SHP77 treated with DMSO at 0.1 percent for 48 hours (cell line): ENCODE data around the gene GREB1L.
"Not testable (repeated sequence)": the region's sequence is repeated elsewhere in the genome, so short reads cannot be mapped to it uniquely, and the experiment has no call there.

Experiments used
- DNase-seq: peaks from one replicate; lab custom pipeline; 2025; lab: John Stamatoyannopoulos, UW

GREB1L gene

DNA sequence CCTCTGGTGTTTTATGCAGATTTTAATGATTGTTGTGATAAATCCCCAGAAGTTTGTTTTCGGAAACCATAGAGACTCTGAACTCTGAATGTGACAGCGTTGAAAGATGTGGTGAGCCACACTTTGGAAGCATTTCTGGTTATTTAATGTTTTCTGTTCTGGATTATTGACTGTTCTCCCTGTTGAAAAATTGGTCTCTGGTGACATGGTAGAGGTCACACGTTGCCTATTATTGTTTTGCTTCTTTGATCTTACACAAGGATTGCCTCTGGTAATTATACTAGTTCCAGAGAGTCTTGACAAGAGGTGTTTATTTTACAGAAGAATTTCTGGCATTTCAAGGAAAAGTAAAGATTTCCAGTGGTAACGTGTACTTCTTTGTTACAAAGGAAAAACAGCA lies 127.1 kb downstream of the GREB1L start:
- DNase-seq, result no peak

DNA sequence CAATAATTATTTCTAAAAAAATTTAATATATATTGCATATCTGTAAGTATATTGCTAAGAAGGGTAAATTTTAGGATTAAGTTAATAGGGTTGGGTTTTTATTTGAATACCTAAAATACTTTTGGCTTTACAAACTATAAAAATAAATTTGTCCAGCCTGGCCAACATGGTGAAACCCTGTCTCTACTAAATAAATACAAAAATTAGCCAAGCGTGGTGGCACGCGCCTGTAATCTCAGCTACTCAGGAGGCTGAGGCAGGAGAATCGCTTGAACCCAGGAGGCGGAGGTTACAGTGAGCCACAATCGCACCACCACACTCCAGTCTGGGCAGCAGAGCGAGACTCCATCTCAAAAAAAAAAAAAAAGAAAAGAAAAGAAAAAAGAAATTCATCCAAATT lies 127.6 kb downstream of the GREB1L start:
- not testable (repeated sequence) for DNase-seq

DNA sequence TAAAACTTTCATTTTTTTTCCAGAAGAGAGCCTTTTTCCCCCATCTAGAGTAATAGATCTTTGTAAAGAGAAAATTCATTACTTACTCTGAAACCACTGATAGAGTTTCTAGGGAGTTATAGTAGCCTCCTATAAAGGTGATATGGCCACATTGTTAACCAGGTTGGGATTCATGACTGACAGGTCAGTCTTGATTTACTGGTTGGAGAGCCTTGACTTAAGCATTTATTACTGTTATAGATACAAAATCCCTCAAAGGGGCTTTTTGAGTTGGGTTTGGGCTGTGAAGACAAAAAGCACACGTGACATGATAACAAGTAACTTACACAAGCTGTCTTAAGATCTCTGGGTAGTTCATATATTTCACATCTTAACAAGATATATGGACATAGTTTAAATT lies 141.0 kb downstream of the GREB1L start:
- DNase-seq, result no peak

DNA sequence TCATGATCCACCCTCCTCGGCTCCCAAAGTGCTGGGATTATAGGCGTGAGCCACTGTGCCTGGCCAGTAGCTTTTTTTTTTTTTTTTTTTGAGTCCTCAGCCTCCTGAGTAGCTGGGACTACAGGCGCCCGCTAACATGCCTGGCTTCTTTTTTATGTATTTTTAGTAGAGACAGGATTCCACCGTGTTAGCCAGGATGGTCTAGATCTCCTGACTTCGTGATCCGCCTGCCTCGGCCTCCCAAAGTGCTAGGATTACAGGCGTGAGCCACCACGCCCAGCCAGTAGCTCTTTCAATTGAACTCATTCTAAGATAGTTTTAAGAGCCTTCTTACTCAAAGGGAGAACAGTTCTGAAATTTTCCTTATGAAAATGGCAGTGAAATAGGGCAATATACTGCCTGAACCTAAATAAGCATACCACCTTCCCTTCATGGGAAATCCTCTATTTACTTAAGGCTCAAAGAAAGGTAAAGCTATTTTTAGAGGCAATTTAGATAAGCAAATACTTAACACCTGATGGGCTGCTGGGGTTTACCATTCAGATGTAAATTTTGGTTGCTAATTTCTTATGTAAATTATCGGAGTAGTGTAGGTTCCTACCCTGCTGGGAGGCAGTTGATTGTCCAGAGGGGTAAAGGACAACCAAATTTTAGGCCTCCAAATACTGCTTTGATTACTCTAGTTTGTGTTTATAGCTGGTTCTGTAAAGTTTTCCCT lies 144.7 kb downstream of the GREB1L start:
- DNase-seq, result no peak

DNA sequence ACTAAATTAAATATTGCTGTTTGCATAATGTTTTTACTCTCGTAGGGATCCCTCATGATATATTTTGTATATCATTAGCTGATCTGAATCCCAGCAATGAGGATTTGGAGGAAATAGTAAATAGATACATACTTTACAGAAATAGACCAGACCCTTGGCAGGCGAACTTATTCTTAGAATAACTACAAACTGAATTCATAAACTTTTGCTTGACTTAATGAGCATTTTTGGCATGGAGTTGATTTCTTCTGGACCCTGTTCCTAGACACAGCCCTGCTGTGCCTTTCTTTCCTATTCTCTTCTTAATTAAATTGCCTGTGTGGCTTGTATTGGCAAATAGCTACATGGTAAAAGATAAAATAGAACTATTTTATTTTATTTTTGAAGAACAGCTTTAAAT lies 145.9 kb downstream of the GREB1L start:
- no peak for DNase-seq

DNA sequence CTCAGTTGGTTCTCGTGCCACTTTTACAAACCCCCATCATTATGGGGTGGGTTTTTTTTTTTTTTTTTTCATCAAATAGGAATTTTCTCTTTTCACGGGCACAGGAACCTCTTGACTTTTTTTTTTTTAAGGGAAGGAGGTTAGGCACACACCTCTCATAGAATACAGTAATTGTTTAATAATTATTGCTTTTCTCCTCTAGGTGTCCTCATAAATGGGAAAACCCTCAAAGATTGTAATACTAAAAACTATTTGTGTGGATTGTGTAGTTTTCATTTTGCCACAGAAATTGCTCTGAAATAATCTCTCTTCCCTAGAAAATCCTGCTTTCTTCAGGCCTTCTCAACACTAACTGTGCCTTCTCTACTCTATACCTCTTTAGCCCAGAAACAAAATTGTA lies 147.3 kb downstream of the GREB1L start:
- DNase-seq, result no peak

DNA sequence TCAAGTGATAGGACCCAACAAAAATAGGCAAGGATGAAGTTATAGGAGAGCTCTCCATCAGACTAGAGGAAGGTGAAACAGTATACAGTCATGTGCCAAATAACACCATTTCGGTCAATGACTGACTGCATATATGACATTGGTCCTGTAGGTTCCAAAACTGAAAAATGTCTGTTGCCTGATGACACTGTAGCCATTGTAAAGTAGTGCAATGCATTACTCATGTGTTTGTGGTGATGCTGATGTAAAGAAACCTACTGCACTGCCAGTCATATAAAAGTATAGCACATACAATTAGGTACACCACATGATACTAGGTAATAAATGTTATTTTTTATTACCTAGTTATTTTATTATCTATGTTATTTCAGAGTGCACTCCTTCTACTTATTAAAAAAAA lies 147.9 kb downstream of the GREB1L start:
- DNase-seq, result no peak

DNA sequence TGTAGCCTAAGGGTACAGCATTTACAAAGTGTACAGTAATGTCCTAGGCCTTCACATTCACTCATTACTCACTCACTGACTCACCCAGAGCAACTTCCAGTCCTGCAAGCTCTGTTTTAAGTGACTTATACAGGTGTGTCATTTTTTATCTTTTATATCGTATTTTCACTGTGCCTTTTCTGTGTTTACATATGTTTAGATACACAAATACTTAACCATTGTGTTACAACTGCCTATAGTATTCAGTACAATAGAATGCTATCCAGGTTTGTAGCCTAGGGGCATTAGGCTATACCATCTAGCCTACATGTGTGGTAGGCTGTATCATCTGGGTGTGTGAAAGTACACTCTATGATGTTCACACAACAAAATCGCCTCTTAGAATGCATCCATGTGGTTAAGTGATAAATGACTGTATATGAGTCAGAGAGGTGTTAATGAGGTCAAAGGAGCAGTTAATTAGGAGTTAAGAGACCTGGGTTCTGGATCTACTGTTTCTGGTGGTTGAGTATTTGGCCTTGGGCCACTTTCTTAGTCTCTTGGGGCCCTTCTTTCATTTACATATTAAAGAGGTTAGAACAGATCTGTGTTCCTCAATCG lies 149.1 kb downstream of the GREB1L start:
- no peak for DNase-seq

DNA sequence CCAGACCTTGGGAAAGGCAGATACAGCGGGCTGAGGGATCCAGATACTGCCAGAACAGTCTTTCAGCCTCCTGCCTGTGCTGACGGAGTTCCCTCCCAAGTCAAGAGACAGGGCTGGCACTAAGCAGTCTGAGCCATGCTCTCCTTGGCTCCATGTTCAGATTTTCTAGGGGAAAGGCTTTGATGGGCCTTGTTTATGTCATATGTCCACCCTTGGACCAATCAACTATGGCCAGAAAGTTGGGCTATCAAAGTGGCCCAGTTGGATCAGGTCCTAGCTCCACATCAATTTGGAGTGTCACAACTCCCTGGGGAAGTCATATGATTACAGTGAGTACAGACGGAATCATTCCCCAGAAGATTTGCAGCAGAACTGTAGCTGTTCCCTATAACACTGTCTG lies 152.0 kb downstream of the GREB1L start:
- DNase-seq, result no peak

DNA sequence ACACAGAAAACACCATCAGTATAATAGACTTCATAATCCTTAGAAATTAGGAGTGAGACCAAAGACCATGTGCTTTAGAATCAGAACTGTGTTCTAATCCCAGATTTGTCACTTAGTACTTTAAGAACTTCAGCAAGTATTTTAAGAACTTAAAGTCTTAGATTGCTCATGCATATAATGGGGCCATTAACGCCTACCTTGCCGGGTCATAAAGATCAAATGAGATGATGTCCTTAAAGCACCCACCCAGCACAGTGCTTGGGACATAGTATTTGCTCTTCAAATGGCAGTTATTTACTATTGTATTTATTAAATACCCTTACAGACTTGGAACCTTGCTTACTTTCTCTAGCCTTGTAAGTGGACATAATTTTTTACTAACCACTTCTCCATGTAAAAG lies 156.1 kb downstream of the GREB1L start:
- no peak for DNase-seq

DNA sequence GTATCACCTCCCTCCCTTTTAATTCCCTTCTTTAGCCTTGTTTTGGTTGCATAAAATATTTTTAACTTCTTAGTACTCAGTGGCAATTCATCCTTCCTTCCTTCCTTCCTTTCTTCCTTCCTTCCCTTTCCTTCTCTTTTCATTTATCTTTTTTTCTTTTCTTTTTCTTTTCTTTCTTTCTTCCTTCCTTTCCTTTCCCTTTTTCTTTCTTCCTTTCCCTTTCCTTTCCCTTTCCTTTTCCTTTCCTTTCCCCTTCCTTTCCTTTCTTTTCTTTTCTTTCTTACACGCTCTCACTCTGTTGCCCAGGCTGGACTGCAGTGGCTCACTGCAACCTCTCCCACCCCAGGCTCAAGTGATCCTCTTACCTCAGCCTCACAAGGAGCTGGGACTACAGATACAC lies 160.2 kb downstream of the GREB1L start:
- no peak for DNase-seq

DNA sequence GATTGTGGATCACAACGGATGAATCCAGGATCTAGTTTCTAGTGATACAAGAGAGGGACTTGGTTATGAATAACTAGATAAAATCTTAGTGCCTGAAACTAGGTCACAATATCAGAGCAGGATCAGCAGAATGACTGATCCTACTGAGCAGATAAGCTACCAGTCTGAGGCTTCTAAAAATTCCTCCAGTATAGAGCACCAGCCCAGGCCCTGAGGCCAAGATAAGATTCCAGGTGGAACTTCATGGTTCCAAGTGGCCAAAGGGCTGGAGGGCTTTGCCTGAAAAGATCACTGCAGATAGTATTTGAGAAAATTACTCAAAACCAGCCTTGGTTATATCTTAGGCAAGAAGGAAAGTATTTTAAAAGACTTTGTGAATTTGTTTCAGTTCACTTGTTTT lies 162.4 kb downstream of the GREB1L start:
- no peak for DNase-seq

DNA sequence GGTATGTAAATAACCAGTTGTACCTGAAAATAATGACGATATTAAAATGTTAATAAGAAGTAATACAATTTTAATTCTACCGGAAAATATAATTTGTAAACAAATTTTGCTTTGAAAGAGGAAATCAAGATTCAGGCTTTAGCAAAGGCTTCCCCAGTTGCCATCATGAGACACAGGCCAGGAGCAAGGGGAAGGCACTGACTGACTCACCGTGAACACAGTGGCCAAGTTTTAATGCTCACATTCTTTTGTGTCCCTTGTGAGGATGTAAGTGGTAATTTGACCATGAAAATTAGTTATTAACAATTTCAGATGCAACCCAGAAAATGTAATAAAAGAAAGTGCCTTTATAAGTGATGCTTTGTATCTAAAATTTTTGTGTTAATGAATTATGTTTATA lies 164.1 kb downstream of the GREB1L start:
- DNase-seq, result no peak

DNA sequence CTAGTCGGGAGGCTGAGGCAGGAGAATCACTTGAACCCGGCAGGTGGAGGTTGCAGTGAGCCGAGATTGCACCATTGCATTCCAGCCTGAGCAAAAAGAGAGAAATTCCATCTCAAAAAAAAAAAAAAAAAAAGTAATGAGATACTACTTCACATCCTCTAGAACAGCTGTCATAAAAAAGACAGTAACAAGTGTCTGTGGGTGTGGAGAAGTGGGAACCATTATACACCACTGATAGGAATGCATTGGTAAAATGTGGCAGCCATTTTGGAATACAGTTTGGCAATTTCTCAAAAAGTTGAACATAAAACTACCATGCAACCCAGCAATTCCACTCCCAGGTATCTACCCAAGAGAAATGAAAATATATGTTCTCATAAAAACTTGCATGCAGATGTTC lies 166.6 kb downstream of the GREB1L start:
- DNase-seq, result no peak

DNA sequence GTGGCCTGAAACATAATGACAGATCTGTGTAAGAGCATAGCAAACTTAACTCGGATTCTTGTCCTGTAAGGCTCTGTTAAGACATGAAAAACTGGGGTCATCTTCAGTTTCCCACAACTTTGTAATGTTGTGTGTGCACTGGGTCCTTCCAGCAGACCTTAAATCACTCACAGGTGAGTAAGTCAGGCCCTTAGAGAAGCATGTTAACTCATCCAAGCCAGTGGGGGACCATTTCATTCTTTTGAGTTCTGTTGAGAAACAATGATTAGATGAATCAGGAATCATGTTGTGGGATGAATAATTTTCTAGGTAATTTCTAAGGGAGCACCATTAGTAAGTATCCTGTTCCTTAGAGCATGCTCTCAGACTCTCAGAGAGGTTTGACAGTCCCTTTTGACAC lies 191.4 kb downstream of the GREB1L start:
- no peak for DNase-seq

DNA sequence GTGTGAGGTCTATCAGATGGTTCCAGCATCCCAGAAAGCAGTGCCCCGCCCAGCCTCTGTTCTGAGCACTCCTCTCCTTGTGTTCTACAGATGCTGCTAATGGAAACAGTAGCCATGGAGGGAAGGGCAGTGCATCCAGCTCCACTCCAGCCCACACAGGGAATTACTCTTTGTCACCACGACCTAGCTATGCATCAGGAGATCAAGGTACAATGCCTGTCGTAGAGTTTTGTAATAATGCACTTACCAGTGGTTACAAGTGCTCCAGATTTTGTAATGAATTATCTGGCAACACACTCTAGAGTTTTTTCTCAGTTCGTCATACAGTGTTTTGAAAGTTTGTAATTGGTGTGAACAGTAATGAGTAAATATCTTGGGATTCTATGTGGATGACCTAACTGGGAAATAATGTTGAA lies 197.4 kb downstream of the GREB1L start:
- DNase-seq, result no peak

DNA sequence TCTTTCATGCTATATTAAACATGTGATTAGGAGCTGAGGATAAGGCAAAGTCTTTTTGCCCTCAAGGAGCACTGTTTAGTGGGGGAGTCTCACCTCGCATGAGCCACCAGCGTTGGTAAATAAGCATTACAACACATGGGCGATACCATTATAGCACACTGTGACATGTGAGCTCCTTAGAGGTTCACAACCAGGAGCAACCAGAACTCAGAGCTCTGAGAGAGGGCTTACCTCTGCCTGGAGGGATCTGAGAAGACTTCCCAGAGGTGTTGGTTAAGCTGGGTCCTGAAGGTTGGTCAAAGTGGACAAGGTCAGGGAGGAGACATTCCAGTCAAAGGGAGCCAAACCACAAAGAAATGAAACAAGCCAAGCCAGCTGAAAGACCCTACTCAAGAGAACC lies 199.6 kb downstream of the GREB1L start:
- no peak for DNase-seq

DNA sequence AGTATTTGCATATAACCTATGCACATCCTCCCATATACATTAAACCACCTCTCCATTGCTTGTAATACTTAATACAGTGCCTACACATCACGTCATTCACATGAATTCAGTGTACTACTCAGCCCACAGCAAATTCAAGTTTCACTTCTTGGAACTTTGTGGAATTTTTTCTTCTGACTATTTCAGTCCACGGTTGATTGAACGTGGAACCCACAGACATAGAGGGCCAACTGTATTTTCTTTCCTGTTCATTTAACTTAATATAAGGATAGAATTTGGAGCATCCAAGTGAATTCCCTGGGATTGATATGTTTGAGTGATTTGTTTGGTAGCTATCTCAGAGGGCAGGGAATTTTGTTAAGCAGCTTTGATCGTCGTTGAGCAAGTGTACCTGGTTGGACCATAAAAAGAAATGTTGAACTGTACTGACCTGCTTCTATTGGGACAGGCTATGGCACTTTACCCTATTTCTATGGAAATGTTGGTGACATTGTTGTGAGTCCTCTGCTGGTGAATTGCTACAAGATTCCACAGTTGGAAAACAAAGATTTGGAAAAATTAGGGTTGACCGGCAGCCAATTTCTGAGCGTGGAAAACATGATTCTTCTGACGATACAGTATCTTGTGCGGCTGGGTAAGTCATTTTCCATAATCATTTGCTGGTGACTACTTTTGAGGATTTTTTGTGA lies 201.9 kb downstream of the GREB1L start:
- DNase-seq, result no peak

DNA sequence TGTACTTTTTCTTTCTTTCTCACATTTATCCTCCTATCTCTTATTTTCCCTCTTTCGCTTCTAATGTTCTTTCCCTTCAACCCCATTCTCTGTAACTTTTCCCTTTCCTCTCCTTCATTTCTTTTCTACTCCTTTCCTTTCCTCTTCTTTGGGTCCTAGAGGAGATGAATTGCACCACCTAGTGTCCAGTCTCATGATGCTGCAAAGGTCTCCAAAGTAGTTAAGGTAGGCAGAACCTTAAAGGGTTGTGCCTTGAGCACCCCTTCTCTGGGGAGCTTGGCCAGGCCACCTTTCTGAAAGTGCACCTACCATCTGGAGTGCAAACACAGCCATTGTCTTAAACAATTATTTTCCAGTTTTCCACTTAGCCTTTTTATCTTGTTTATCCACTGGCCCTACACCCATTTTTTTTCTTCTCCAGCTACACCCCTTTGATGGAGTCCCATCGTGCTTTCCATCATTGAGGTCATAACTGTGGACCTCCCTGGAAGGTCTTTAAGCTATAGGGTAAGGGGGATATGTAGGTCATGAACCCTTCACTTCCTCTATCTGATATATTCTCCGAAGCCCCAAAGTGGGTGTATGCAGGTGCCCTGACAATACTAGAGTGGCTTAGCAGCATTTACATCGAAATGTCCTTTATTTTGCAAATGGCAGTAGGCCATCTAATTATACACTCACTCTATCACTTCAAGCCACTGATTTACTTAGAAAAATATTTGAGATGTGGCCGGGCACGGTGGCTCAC lies 202.6 kb downstream of the GREB1L start:
- peak; percentile 4 for DNase-seq

DNA sequence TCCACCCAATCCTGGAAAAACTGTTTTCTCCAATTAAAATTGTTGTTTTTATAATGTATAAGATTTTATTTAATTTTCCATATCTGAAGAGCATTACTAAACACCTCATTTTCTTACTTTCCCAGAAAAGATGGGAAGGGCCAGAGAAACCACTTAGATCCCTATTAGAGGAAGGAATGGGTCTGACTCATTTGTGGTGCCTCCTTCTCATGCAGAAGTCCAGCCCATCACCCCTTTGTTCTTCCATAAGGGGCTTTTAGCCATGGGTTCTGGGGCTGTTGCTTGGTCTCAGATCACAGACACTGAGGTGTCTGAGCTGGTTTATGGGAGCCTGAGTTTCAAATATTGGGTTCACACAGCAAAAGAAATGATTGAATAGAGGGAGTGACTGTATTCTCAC lies 206.3 kb downstream of the GREB1L start:
- DNase-seq, result no peak

DNA sequence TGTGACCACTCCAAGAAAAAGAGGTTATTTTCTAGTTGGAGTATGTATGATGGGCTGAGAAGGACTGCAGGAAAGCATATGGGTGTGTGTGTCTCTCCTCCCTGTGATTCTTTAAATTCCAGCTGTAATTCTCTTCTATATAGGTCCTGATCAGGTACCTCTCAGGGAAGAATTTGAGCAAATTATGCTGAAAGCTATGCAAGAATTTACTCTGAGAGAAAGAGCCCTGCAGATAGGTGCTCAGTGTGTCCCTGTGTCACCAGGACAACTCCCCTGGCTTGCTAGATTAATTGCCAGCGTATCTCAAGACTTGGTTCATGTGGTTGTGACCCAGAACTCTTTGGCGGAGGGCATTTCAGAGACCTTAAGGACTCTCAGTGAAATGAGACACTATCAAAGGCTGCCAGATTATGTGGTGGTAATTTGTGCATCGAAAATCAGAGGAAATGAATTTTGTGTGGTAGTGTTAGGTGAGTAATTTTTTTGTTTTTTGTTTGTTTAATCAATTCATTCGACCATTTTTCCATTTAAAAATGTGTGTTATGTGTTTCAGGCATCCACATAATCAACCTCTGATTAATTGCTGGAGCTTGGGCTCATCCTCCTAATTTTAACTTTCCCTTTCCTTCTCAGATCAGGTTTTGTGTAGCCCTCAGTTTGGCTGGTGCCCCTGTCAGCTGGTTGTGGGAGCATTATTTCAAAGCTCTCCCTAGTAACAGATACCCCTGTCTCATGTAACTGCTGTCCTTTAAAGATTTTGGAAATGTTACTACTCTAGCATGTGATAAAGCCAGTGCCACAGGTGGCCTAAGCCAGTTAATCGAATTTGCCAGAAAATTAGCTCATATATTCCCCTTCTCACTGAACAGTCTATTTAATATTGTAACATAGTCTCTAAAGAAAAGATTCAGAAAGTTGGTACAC lies 207.6 kb downstream of the GREB1L start:
- DNase-seq, result no peak

DNA sequence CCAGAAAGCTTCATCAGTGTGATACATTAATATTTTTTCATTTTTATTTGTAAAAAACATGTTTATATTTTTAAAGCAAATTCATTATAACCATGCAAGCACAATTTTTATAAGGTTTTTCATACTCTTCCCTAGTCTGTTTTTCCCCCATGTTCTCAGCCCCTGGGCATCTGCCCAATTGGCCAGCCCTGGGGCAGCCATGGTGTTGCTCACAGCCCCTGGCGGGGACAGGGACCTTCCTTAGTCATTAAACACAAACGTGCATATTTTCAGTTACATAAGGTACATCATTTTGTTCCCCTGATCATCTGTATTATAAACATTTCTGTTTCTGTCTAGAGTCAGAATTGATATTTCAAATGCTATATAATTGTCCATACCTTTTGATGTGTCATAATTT lies 208.5 kb downstream of the GREB1L start:
- no peak for DNase-seq
